KOPT-K1 (cell line): ENCODE measurements around the gene ENTR1.

Source experiments
- H3K27ac ChIP-seq: fragments of 200-600 bp; sonication (generic); 2 replicates; pipeline ENCODE4 v1.5.1; 2016; ENCODE audit warnings: antibody characterized with exemption, mild to moderate bottlenecking, low read depth, low read length; ENCODE audit not compliant: poor library complexity, severe bottlenecking
- H3K36me3 ChIP-seq: fragments of 200-600 bp; sonication (generic); 2 replicates; pipeline ENCODE4 v1.5.1; 2017; ENCODE audit warnings: antibody characterized with exemption, mild to moderate bottlenecking, low read length, moderate library complexity; ENCODE audit not compliant: insufficient read depth
- H3K9me3 ChIP-seq: fragments of 200-600 bp; sonication (generic); 2 replicates; pipeline ENCODE4 v1.5.1; 2017; ENCODE audit warnings: antibody characterized with exemption, low read length, mild to moderate bottlenecking; ENCODE audit not compliant: insufficient read depth, poor library complexity, severe bottlenecking

The ENTR1 gene

DNA sequence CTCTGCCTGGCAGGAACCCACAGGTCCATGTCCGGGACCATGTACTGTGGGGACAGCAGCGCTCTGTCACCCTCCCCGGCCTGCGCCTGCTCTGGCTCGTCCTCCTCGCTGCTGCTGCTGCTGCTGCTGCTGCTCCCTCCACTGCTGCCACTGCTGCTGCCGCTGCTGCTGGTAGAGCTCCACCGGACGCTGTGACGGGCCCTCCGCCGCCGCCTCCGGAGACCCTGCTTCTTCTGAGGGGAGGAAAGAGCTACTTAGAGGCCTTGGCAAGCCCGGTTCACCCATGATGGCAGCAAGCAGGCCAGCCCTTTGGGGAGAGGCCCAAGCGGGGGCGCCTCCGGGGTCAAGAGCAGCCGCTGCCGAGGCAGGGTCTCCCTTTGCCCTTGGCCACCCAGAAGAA lies 27.0 kb downstream of the ENTR1 start:
- Histone ChIP-seq H3K27ac (no peak overlapping the region), H3K36me3 (peaks cover 74% of the 10 kb centered on the region), H3K9me3 (no peaks in the 10 kb centered on the region)

DNA sequence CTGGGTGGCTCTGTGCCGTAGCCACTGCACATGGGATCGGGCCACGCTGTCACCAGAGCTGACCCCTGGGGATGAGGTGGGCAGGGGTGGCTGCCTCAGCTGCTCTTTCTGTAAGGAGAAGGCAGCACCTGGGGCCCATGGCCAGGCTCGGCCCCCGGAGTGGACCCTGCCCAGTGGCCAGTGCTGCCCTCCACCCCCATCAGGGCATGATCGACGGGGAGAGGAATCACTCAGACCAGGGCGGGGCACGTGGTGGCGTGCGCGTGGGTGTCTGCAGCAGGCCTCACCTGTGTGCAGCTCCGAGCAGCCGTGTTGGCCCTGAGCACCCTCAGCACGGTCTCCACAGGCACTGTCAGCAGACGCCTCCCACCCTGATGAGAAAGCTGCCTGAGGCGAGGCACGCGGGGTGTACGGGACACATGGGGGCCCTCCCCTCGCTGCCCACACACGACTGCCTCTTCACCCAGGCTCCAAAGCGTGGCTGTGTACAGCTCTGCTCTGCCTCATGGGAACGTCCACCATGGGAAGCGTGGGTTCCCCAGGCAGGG lies 28.4 kb downstream of the ENTR1 start:
- Histone ChIP-seq H3K9me3 (no peaks in the 10 kb centered on the region), H3K27ac (no peak overlapping the region), H3K36me3 (peaks cover 65% of the 10 kb centered on the region; the same call in 1 of the 2 replicates)

DNA sequence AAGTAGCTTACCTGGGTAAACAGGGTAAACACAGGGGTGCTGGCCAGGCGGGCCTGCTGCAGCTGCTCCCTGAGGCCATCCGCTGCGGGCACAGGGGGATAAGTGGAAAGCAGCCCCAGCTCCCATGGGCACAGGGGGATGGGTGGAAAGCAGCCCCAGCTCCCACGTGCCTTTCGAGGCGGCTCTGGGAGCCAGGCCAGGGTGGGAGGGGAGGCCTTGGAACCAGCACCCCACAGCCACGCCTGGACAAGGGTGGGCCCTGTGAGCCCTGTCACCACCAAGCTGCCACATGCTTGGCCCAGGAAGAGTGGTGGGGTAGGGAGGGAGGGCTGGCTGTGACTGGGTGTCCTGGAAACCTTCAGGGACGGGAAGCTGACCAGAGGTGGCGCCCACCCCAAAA lies 29.1 kb downstream of the ENTR1 start:
- Histone ChIP-seq H3K36me3 (peaks cover 61% of the 10 kb centered on the region; the same call in 1 of the 2 replicates), H3K27ac (no peak overlapping the region)

DNA sequence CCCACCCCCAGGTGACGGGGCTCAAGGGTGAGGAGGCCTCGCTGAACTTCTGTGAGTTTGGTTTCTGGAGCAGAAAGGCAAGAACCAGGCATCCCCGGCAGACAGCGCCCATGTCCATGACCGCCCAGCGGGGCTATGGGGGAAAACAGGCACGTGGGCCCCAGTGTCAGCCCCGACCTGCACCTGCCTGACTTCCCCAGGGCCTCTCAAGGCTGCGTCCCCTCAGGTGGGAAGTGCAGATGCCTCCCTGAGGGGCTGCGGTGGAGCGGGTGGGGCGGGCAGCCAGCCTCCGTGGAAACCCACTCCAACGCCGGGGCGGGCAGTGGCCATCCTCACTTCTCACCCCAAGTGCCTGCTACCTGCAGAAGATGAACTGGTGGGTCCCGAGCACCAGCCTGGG lies 30.0 kb downstream of the ENTR1 start:
- no peaks in the 10 kb centered on the region for H3K9me3 ChIP-seq
- H3K27ac ChIP-seq: no peak overlapping the region
- H3K36me3 ChIP-seq: peaks cover 61% of the 10 kb centered on the region; the same call in 1 of the 2 replicates

More for the DNA sequence above, 29.1 kb downstream of the ENTR1 start:
- H3K9me3 ChIP-seq: no peaks in the 10 kb centered on the region

DNA sequence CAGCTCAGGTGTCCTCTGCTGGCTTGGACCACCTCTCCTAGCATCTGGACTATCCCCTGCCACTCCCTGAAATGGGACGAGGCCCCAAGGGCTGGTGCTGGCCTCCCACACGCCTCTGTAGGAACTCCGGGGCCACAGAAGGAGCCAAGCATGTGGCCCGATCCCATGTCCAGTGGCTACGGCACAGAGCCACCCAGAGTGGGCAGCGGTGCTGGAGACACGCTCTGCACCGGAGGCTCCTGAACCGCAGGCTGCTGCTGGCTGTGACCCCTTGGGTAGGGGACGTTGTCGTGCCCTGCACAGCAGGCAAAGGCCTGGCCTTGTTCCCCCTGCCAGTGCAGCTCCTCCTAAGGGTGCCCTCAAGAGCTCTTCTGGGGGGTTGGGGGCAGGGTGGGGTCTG lies 30.5 kb downstream of the ENTR1 start:
- H3K9me3 ChIP-seq: no peaks in the 10 kb centered on the region
- H3K27ac ChIP-seq: no peak overlapping the region
- H3K36me3 ChIP-seq: peaks cover 61% of the 10 kb centered on the region; the same call in 1 of the 2 replicates

DNA sequence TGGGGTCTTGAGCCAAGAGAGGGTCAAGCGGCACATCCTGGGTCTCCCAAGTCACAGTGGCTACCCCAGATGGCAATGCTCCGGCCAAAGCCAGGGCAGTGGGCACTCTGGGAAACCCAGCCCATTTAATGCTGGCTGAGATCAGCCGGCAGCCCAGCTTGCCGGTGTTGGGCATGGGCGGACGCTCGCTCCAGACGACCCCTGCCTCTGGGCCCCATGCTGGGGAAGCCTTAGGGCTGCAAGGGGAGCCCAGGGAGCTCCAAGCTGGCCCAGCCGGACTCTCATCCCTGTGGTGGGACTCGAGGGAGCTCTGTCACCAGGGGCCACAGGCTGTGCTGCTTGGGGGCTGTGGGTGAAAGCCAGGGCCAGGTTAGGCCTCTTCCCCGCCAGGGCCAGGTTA lies 31.0 kb downstream of the ENTR1 start:
- Histone ChIP-seq H3K9me3 (no peaks in the 10 kb centered on the region), H3K36me3 (peaks cover 57% of the 10 kb centered on the region; the same call in 1 of the 2 replicates), H3K27ac (no peak overlapping the region)

DNA sequence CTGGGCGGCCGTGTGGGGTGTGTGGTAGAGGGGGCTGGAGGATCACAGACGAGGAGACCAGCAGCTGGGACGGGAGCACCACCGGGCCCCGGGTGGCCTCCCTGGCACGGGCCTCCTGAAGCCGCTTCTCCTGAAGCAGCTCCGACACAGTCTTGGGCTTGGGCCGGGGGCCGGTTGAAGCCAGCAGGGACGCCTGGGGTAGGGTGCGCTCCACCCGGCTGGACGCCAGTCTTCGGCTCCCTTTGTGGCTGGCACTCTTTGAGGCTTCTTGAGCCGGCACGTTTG lies 31.5 kb downstream of the ENTR1 start:
- H3K9me3 ChIP-seq: no peaks in the 10 kb centered on the region
- no peak overlapping the region for H3K27ac ChIP-seq
- peaks cover 52% of the 10 kb centered on the region; the same call in 1 of the 2 replicates for H3K36me3 ChIP-seq

DNA sequence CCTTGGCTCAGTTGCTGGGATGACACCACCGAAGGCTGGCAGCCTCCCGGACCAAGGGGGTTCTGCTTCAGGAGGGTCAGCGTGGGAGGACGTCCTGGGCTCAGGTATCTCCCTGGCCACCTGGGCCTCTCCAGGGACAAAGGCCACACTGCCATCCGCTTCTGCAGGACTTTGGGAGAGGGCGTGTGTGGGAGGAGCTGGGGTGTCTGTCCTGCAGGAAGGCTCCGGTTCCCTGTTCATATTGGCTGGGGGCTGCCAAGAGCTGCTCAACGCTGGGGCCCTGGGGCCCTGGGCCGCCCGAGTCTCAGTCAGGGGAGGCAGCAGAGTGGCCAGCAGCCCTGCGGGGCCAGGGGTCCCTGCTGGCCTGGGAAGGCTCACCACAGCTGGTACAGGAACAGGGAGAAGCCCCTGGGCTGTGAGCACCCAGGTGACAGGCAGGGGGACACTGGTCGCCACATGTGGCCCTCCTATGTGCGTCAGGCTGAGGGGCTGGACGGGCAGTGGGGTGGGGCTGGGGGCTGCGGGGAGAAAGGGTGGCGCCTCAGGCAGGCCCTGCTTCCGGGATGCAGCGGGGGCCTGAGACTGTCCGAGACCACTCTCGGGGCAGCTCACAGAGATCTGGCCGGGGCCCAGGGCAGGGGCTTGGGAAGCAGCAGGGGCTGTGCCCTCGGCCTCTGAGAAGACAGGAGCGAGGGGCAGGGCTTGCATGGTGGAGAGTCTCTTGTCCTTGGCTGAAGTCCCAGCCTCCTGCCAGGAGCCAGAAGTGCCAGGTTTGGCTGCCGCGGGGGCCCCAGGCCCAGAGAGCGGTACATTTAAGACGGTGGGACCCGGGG lies 32.0 kb downstream of the ENTR1 start:
- no peak overlapping the region for H3K27ac ChIP-seq
- no peaks in the 10 kb centered on the region for H3K9me3 ChIP-seq
- H3K36me3 ChIP-seq: peaks cover 47% of the 10 kb centered on the region; the same call in 1 of the 2 replicates

DNA sequence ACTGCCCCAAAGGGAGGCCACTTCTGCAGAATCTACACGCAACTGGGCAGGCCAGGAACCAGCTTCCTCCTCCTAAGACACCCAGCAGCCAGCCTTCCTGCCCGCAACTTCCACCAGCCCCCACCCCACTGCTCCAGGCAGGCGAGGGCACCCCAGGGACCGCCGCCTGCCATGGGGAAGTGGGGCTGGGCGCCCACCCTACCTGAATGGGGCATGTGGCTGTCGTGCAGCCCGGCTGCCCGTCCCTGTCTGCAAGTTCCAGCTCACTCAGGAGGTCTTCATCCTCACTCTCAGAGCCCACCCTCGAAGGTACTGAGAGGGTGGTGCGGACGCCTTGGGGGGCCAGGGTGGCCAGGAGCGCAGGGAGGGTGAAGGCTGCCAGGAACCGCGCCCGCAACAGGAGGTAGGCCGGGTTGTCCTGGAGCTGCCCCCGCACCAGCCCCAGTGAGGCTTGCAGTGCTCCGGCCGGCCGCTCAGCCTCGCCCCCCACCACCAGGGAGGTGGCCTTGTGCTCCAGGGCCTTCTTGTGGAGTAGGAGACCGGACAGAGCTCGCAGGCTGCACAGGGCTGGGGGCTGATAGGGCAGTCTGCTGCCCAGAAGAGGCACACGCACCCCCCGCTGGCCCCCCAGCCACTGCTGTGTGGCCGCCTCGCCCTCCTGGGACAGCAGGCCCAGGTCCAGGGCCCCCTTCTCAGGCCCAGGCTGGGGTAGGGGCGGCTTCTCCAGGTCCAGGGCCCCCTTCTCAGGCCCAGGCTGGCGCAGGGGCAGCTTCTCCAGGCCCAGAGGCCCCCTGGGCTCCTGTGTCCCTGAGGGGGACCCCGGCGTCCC lies 32.9 kb downstream of the ENTR1 start:
- Histone ChIP-seq H3K27ac (no peak overlapping the region), H3K36me3 (peaks cover 39% of the 10 kb centered on the region; the same call in 1 of the 2 replicates), H3K9me3 (no peaks in the 10 kb centered on the region)

DNA sequence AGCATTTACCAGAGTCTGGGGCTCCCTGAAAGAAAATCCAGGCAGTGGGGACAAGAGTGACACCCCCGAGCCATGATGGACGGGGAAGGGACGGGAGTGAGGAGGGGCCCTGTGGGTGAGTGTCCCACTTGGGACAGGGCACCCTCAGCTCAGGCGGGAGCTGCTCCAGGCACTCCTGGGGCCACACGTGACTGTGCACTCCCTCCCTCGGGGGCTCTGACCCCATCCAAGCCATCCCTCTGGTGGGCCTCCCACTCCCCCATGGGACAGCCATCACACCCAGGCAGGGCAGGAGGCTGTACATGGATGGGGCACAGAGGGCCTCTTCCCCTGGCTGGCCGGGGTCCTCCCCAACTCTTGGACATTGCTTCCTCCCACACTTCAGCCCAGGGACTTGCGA lies 34.0 kb downstream of the ENTR1 start:
- Histone ChIP-seq H3K9me3 (no peaks in the 10 kb centered on the region), H3K36me3 (peaks cover 28% of the 10 kb centered on the region; the same call in 1 of the 2 replicates), H3K27ac (no peak overlapping the region)

DNA sequence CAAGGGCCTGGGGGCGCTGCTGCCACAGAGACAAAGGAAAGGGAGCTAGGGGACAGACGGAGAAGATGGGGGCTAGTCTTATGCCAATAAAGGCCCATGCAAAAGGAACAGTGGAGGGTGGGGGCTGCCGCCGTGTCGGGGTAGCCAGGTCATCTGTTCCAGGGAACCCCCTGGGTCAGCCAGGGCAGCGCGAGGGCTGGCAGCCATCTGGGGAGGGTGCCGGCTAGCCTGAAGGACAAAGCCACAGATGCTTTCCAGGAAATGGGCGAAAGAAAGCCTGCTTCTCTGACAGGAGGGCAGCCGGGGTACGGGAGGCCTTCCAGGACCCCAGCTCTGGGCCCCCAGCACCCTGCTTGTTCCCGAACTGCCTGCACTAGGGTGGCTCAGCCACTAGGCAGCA lies 35.3 kb downstream of the ENTR1 start:
- Histone ChIP-seq H3K36me3 (peaks cover 17% of the 10 kb centered on the region; the same call in 1 of the 2 replicates), H3K27ac (no peak overlapping the region), H3K9me3 (no peaks in the 10 kb centered on the region)

DNA sequence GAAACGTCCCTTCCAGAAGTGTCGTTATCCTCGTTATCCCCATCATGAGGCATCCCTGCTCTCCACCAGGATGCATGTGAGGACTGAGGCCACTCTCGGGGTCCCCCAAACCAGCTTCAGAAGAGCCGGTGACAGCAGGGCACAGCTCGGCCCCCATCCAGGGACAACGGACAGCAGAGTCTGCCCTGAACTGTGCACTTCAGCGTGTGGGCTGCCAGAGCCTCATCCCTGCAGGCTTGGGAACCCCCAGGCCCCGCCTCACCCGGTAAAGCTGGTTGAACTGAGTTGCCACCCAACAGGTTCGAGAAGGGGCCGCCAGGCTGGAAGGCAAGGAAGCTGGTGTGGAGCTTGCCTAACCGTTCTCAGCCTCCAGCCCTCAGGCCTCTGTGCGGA lies 36.2 kb downstream of the ENTR1 start:
- no peaks in the 10 kb centered on the region for H3K9me3 ChIP-seq
- peaks cover 9% of the 10 kb centered on the region; the same call in 1 of the 2 replicates for H3K36me3 ChIP-seq
- H3K27ac ChIP-seq: no peak overlapping the region

DNA sequence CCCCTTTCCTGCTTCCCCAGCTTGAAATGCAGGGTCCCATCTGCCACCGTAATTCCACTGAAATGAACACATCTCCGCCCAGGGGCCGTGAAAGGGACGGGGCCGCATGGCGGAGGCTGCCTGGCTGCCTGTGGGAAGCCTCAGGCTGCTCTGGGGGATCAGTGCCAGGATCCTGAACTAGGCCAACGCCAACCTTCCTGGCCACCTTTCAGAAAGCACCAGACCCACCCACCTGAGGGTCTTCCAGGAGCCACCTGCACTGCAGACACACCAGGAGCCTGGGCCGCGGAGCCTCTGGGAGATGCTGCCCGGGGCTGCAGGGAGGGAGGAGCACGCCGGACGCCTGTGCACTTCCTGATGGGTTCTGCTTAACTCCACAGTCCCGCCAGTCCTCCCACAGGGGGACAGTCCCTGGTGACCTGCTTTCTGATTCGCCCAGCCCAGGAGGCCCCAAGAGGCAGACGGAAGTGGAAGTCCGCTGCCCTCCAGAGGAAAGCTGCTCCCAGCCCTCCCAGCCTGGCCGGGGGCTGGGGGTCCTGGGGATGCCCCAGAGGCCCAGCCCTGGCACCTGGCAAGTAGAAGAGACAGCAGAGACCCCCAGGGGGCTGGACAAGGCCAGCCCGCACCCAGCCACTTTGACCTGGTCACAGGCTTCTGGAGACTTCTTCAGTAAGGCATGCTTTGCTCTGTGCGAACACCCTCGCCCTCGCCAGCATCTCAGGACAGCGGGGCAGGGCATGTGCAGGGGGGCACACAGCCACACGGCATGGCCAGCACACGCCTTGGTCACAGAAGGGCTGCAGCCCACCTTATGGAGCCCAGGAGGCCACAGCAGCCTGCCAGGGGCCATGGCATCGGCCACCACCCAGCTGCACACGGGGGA lies 36.9 kb downstream of the ENTR1 start, which contains the start of gene CARD9:
Gene CARD9 (minus strand): TSS at position 370 of the 883 bp plus-strand sequence. CDS start 1,591 bp downstream, outside the sequence.
- no peak within 1 kb of the TSS for H3K27ac ChIP-seq
- no peaks in the 10 kb centered on the region for H3K9me3 ChIP-seq
- H3K36me3 ChIP-seq: peaks cover 6% of the 10 kb centered on the region; the same call in 1 of the 2 replicates

DNA sequence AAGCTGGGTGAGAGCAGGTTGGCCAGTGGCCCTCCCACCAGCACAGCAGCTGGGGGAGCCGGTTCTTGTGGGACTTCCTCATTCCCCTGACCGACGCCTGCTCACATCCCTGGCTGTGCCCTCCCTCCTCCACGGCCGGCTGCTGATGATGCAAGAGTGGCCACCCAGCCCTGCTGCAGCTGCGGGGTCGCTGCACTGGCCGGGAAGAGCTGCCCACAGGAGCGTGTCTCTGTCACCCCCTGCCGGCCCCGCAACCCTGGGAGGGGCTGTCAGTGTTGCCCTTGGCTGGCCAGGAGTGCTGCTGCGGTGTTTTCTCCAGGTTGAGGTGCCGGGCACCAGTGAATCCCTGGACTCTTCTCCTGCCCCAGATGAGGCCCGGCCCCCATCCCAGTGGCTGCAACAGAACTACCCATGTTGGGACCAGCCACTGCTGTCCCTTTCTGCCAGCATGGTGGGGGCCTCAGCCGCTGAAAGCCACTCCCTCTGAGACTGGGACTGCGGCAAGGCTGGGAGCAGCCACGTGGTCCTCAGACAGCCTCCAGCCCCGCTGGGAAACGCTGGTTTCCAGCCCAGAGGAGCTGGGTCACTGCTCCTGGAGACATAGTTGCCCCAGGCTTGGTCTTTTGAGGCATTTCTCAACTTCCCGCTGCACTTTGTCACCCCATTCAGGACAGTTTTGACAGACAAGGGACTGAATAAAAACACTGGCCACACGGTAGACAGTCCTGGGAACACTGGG lies 37.7 kb downstream of the ENTR1 start:
- H3K9me3 ChIP-seq: no peaks in the 10 kb centered on the region
- H3K36me3 ChIP-seq: no peaks in the 10 kb centered on the region; the same call in 1 of the 2 replicates
- no peak overlapping the region for H3K27ac ChIP-seq
